VCaP (cell line): Measurements from ENCODE around the gene GAP43.

ENCODE experiments used
- H3K27ac ChIP-seq: fragments of 450-650 bp; 2 replicates; pipeline ENCODE4 v1.5.1; 2017
- CTCF ChIP-seq: fragments of 450-650 bp; conservative IDR thresholded peaks from 2 replicates; pipeline ENCODE4 v1.5.1; 2017; ENCODE audit warnings: mild to moderate bottlenecking, moderate library complexity

Gene GAP43

GRCh38 chr3:115766587-115767482 is 143.5 kb downstream of the GAP43 start:
- TF ChIP-seq CTCF = no peak
- no peak overlapping the region for H3K27ac ChIP-seq

GRCh38 chr3:115768661-115769060 is 145.4 kb downstream of the GAP43 start:
- no peak overlapping the region for H3K27ac ChIP-seq
- TF ChIP-seq CTCF = no peak
